Activated effector memory CD4-positive, alpha-beta T cell treated with Interleukin-2 at 50 U/mL for 16 hours (primary cell): ENCODE results near the gene TMEM243.
"Not testable (repeated sequence)": the region's sequence is repeated elsewhere in the genome, so short reads cannot be mapped to it uniquely, and the experiment has no call there.

Experiments
- DNase-seq: peaks from one replicate; pipeline ENCODE4 v3.0.0-alpha.2; 2020

Gene TMEM243

DNA sequence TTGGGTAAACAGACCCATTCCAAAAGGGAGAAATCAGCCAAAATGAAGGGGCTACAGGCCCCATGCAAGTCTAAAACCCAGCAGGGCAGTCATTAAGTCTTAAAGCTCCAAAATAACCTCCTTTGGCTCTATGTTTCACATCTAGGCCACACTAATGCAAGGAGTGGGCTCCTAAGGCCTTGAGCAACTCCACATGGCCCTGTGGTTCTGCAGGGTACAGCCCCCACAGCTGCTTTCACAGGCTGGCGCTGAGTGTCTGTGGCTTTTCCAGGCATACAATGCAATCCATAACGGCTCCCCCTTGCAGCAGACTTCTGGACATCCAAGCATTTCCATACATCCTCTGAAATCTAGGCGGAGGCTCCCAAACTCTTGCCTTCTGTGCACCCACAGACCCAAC is 9.0 kb downstream of the TMEM243 start:
- DNase-seq = no peak

DNA sequence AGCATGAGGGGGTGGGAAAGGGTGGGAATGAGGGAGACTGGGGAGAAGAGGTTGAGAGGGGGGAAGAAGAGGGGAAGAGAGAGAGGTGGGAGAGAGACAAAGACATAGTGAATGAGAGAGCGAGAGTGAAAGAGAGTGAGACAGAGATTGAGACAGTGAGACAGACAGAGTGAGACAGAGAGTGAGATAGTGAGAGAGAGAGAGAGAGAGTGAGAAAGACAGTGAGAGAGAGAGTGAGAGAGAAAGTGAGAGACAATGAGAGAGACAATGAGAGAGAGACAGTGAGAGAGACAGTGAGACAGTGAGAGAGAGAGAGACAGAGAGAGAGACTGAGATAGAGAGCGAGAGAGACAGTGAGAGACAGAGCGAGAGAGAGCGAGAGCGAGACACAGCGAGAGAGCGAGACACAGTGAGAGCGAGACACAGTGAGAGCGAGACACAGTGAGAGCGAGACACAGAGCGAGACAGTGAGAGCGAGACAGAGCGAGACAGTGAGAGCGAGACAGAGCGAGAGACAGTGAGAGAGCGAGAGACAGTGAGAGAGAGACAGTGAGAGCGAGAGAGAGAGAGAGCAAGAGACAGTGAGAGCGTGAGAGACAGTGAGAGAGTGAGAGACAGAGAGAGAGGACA is 10.1 kb downstream of the TMEM243 start:
- DNase-seq = no peak

DNA sequence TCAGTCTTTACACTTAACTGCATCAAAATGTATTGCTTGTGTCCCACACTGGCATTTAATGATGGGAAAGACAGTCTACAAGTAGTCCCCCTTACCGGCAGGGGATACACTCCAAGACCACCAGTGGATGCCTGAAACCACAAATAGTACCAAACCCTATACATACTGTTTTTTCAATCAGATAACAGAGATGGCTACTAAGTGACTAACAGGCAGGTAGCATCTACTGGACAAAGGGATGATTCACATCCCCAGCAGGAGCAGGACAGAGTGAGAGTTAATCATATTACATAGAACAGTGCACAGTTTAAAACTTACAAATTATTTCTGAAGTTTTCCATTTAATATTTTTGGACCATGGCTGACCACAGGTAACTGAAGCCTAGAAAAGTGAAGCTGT is 13.2 kb downstream of the TMEM243 start:
- no peak for DNase-seq

DNA sequence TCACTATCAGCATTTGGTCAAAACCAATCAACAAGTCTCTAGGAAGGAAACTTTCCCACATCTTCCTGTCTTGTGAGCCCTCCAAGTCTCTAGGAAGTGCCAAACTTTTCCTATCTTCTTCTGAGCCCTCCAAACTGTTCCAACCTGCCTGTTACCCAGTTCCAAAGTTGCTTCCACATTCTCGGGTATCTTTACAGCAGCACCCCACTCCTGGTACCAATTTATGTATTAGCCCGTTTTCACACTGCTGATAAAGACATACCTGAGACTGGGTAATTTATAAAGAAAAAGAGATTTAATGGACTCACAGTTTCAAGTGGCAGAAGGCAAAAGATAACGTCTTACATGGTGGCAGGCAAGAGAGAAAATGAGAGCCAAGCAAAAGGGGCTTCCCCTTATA is 13.8 kb downstream of the TMEM243 start:
- DNase-seq = not testable (repeated sequence)

DNA sequence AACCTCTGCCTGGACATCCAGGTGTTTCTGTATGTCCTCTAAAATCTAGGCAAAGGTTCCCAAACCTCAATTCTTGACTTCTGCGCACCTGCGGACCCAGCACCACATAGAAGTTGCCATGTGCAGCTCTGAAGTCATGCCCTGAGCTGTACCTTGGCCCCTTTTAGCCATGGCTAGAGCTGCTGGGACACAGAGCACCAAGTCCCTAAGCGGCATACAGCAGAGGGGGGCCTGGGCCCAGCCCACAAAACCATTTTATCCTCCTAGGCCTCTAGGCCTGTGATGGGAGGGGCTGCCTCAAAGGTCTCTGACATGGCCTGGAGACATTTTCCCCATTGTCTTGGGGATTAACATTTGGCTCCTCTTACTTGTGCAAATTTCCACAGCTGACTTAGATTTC is 14.6 kb downstream of the TMEM243 start:
- no peak for DNase-seq

DNA sequence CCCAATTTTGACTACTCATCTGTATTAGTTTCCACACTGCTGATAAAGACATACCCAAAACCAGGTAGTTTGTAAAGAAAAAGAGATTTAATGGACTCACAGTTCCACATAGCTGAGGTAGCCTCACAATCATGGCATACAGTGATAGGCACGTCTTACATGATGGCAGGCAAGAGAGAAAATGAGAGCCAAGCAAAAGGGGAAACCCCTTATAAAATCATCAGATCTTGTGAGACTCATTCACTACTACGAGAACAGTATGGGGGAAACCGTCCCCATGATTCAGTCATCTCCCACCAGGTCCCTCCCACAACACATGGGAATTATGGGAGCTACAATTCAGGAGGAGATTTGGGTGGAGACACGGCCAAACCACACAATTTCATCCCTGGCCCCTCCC is 15.6 kb downstream of the TMEM243 start:
- DNase-seq = not testable (repeated sequence)

DNA sequence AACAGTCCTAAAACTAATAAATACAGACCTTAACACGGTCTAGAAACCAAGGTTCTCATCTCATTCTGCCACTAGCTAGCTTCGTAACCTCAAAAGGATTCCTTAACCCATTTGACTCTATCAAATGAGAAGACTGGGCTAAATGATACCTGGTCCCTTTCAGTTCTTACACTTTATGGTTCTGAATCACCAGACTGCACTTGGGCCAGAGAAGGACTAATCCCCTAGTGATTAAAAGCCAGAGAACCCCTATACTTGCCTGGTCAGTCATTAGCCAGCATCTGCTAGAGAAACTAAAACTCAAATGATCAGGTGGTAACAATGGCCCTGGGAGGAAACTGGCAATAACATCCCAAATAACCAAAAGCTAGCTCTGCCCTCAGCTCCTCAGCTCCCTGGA is 16.8 kb downstream of the TMEM243 start:
- no peak for DNase-seq

DNA sequence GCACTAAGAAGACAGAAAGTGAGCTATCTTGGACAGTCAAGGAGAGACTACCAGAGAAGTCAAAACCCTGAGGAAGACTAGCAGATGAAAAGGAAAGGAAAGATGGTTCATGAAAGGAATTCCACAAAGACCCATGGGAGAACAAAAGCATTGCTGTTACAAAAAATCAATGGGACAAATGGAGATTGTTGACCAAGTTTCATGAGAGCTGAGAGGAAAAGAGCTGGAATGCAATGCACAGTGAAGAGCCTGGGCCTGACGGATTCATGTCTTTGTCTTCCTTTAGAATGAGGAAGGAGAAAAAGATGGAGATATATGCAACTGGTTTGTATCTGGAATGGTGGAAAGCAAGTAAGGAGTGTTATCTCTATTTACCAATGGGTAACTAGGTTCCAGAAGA is 17.3 kb downstream of the TMEM243 start:
- no peak for DNase-seq

DNA sequence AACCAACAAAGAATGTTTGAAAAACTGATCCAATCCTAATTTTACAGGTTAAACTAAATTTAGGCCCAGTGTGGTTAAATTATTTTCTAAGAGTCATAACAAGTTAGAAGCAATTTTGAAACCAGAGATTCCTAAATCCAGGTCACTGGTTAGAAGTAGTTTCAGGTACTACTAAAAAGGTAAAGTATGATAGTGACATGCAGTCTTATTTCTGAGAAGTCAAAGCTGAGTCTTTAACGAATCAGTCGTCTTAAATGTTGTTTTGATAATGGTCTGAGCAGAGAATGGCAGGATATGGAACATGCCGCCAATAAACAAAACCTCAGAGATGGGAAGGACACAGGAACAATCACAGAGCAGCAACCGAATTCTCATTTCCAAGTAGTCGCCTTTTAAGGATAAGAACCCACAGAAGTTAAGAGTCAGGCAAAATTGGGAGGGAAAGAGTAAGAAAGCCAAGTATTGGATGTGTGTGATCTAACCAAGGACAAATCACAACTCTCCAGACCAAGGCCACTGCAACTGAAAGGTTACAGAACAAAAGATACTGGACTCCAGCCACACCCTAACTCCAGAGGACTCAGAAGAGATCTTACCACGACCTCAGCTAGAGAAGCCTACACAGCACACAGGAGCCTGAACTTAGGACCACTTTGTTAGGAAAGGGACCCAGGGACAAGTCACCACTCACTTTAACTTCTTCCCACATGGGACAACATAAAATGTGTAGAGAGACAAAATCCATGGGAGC is 19.7 kb downstream of the TMEM243 start:
- no peak for DNase-seq

DNA sequence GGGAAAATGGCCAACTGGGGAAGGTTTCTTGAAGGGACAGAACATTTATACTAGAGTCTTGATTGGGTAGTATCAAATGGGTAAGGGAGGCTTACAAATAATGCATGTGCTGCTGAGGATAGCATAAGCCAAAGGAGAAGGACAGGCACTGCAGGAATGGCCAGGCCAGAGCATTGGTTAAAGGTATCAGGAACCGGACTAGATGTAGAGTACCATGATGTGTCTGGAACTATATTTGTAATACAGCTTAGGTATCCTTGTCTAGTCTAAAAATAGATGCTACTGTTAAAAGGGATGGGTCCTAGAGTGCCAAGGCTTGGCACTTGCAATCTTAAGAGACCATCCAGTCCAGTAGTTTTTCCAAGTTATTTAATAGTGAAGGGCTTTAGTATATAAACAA is 20.3 kb downstream of the TMEM243 start:
- no peak for DNase-seq

DNA sequence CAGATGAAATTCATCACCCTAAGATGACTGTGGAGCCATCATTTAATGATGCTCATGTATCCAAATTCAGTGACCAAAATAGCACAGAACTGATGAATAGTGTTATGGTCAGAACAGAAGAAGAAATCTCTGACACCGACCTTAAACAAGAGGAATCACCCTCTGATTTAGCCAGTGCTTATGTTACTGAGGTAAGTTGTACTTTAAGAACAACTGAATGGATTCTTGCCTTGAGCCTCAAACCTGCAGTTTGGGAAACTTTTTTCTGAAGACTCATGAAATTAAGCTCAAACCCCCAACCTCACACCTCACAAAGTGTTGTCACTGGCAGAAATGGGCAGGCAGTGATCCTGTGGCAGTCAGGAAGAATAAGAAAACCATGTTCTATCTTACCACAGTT is 25.6 kb downstream of the TMEM243 start:
- DNase-seq = no peak

DNA sequence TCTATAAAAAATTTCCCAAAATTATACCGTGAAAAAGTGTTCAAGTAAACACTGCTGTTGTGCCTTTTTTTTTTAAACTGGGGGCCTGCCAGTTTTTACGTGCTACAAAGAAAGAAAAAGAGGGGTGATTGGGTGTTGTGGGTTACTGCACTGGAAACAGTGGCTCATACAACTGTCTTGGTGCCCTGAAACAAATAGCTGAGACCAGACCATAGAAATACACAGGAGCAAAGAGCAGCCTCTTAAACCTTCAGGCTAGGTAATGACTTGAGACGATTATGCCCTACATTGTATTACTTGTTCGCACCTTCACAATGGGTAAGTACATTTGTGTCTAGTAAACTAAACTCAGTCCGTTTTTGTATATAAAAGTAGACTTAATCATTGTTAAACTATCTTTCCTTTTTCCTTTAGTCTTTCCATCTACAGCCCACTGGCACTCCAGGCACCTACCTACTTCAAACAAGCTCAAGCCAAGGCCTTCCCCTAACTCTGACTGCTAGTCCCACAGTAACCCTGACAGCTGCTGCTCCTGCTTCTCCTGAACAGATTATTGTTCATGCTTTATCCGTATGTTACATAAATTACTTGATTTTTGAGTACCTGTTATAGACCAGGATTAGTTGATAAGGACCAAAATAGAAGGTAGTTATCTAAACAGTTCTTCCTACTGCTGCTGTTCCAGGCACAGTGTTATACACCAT is 26.6 kb downstream of the TMEM243 start:
- no peak for DNase-seq

DNA sequence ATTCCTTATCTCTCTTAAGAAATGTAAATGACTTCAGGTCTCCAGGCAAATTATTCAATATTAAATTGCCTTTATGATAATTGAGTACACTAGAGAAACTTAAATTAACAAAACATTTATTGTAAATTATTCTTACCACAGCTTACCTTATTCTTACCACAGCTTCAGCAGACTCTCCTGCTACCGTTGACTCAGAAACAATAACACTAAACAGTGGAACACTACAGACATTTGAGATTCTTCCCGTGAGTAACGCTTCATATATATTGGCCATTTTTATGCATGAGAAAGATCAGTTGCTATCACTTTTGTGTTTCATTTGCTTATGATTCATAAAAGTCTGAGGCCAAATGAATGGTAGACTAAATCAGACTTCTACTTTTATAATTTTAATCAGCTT is 28.7 kb downstream of the TMEM243 start:
- no peak for DNase-seq

DNA sequence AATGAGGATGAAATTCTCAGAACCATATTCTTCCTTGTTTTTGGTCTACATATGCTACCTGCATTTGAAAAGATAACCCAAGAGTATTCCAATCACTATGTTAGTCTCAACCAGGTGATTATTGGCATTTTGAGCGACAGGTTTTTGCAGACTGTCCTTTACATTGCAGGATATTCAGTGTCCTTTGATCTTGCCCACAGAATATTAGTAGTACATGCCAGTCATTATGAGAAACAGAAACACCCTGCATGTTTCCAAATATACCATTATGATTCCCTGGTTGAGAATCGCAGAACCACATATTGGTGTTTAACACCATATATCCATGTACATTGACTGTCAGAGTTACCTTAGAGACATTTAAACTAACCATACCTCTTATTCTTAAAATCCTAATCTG is 30.6 kb downstream of the TMEM243 start:
- DNase-seq = no peak

DNA sequence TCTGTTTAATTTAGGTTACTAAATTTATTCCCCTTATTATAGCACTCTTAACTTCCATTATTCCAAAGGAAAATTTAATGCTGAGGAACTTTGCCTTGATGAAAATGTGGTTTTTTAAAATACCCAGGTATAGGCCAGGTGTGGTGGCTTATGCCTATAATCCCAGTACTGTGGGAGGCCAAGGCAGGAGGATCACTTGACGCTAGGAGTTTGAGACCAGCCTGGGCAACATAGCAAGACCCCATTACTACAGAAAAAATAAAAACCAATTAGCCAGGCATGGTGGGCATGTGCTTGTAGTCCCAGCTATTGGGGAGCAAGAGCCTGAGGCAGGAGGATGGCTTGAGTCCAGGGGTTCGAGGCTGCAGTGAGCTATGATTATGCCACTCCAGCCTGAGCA is 32.4 kb downstream of the TMEM243 start:
- no peak for DNase-seq

DNA sequence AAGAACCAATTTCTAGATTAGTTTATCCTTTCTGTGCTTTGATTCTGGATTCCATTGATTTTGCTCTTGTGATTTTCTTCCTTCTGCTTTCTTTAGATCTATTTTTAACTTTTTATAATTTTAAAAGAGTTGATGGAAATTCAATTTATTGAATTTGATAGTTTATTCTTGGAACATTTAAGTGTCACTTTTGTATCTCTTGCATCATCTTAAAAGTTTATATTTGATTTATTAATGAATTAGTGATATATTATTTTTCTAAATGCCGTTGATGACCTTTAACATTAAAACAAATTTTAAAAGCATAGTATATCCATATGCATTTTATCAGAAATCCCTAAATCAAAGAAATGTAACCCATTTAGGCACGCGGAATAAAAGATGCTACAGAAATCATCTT is 40.4 kb downstream of the TMEM243 start:
- DNase-seq = no peak

DNA sequence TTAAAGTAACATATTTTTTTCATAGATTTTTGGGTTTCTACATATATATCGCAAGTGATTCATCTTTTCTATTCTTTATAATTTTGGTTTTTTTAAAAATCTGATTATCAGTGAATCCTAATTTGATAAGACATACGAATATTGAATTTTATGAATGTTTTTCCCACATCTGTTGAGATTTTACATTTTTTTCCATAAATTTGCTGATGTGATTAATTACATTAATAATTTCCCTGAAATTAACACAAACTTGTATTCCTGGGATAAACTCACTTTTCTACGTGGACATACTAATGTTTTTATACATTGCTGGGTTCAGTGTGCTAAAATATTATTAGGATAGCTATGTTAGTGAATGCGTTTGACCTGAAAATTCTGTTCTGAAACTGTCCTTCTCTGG is 41.2 kb downstream of the TMEM243 start:
- DNase-seq = no peak

DNA sequence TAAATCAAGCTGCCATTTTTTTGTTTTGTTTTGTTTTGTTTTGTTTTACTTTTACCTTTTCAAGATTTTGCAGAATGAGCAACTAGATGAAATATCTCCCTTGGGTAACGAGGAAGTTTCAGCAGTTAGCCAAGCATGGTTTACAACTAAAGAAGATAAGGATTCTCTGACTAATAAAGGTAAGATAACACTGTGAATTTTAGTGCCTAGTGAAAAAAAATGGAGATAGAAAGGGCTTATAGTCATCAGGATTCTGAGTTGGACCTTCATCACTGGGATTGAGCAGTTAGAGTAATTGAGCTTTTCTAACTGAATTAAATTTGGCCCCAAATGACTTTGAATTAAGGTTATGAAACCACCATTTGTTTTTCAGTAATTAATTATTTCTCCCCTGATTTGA is 46.1 kb downstream of the TMEM243 start:
- no peak for DNase-seq

DNA sequence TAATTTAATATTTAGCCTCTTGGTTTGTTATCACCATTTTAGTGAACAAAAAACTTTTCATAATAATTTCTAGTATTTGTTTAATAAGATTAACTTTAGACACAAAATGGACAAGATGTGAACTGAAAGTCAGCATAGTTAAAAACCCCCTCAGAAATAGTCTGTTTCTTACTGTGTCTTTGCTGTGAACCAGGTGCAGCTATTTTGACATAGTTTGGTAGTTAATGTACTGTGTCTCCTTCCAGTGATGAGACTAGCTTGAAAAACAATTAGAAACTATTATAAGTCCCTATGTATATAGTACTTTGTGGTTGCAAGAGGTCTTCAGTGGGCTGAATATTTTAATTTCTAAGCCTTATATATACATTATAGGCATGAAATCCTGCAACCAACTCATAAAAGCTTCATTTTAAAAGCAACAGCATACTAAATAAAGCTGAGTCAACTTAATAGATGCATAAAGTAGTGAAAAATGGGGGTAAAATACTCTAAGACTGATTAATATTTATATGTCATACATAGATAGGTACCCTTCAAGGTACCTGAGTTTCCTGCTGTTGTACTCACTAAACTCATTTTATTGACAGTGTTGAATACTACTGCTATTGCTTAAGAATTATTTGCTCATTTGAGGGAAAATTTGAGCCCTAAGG is 48.1 kb downstream of the TMEM243 start:
- DNase-seq = no peak

DNA sequence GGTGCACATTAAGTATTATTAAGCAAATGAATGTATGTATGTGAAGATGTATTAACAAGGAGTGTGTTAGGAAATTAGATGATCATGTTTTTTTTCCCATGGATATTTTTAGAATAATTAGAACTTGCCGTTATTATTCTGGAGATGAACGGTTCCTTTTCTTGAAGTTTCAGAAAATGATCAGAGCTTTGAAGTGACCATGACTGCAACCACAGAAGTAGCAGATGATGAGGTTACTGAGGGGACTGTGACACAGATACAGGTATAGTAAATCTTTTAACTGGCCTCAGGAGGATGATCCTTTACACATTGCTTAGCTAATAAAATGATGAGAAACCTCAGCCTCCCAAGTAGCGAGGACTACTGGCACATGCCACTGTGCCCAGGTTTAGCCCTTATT is 48.7 kb downstream of the TMEM243 start:
- DNase-seq = no peak

DNA sequence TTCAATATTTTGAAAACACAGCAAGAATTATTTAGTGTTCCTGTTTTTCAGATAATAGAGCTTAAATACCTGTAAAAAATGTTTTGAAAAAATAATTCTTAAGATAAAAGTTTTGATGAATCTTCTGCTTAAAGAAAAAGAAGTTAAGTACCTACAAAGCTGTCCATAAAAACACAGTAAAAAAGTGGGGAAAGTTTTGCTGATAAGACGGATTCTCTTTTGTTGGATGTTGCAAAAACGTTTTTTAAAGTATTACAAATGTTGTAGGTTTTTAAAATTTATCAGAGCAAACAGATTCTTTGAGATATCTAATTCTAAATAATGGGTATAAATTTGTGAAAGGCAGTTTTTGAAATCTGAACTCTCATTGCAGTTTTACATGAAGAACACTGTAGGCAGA is 55.1 kb downstream of the TMEM243 start:
- DNase-seq = no peak

DNA sequence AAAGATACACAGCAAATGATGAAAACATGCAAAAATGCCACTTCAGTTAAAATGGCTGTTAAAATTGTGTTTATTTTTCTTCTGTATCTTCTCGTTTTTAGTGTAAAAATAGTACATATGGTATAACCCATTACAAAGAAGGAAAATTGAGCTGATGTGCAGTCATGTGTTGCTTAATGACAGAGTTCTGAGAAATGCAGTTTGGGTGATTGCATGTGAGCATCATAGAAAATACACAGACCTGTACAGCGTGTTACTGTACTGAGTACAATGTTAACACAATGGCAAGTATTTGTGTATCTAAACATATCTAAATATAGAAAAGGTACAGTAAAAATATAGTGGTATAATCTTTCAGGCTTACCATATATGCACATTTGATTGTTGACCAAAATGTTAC is 60.0 kb downstream of the TMEM243 start:
- DNase-seq = no peak

DNA sequence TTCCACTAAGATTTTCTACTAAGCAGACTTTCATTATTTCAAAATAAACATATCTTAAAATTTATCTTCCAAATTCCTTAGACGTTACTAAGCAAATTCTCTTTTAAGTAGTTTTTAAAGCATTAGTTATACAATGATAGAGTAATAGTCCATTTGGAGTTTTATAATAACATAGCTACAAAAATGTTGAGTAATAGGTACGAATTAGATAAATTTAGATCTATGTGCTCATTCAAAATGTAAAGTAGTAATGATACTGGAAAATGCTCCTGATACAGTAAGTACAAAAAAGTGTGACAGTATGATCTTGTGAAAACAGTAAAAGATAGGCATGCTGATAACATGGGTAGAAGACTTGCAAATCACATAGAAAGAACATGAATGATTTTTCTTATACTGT is 62.8 kb downstream of the TMEM243 start:
- no peak for DNase-seq

DNA sequence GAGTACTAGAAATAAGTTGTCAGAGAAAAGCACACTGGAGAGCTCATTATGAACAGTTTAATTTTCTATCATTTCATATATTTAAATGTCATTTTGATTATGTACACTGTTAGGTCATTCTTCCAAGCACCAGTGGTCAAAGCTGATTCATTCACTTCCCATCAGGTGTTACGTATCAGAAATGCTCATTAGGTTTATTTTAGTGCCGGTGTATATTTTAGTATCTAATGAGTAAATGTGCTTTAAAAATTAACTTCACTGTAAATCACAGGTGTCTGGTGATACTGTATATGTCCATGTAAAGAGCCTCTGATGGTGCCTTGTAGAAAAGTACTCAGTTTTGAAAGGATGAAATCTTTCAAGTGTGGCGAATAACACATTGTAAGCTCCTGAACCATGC is 63.7 kb downstream of the TMEM243 start:
- no peak for DNase-seq
